Mesenchymal stem cell (in vitro differentiated cells and primary cell): ENCODE results near the gene FBXO33.

Experiments used
- DNase-seq: peaks from one replicate; pipeline ENCODE4 v3.0.0-alpha.2; 2013
- H2AFZ ChIP-seq: one replicate; pipeline ENCODE4 v1.6.1; 2013; ENCODE audit warnings: low read depth, mild to moderate bottlenecking, control low read depth, inconsistent platforms, low read length, moderate library complexity
- H2AK5ac ChIP-seq: 2 replicates; pipeline ENCODE4 v1.6.1; 2013; ENCODE audit warnings: low read length, moderate library complexity, mild to moderate bottlenecking, inconsistent platforms; ENCODE audit not compliant: severe bottlenecking
- H2BK120ac ChIP-seq: one replicate; pipeline ENCODE4 v1.6.1; 2013; ENCODE audit warnings: low read depth, mild to moderate bottlenecking, inconsistent platforms, low read length, moderate library complexity
- H2BK12ac ChIP-seq, 2 experiments: one replicate each; pipeline ENCODE4 v1.6.1; 2013; ENCODE audit warnings: inconsistent platforms in 2 of 2, low read length in 2 of 2, mild to moderate bottlenecking in 2 of 2, moderate library complexity in 2 of 2, control low read depth in 1 of 2
- H2BK15ac ChIP-seq: one replicate; pipeline ENCODE4 v1.6.1; 2013; ENCODE audit warnings: mild to moderate bottlenecking, low read depth, inconsistent platforms; ENCODE audit not compliant: poor library complexity, severe bottlenecking
- H2BK5ac ChIP-seq: 2 replicates; pipeline ENCODE4 v1.6.1; 2013; ENCODE audit warnings: low read depth, mild to moderate bottlenecking, low read length, control low read depth, inconsistent platforms; ENCODE audit not compliant: poor library complexity, severe bottlenecking
- H3K14ac ChIP-seq, 2 experiments: one replicate each; pipeline ENCODE4 v1.6.1; 2013; ENCODE audit warnings: inconsistent platforms in 2 of 2, low read length in 2 of 2, control low read depth in 1 of 2, mild to moderate bottlenecking in 1 of 2, moderate library complexity in 1 of 2
- H3K18ac ChIP-seq, 2 experiments: one replicate each; pipeline ENCODE4 v1.6.1; 2013; ENCODE audit warnings: inconsistent platforms in 2 of 2, low read length in 2 of 2, control low read depth in 1 of 2, low read depth in 1 of 2, mild to moderate bottlenecking in 1 of 2
- H3K23ac ChIP-seq, 2 experiments: one replicate each; pipeline ENCODE4 v1.6.1; 2013; ENCODE audit warnings: inconsistent platforms in 2 of 2, low read length in 2 of 2, mild to moderate bottlenecking in 2 of 2, moderate library complexity in 2 of 2, control low read depth in 1 of 2
- H3K27ac ChIP-seq: 2 replicates; pipeline ENCODE4 v1.5.1; 2013; ENCODE audit warnings: mild to moderate bottlenecking, moderate library complexity, low read length, control low read depth, inconsistent platforms; ENCODE audit not compliant: poor library complexity, severe bottlenecking
- H3K27me3 ChIP-seq, 2 experiments: 2 replicates each; pipeline versions ENCODE4 v1.6.1 to v1.7.0; 2013; ENCODE audit warnings: low read length in 2 of 2, mild to moderate bottlenecking in 2 of 2, moderate library complexity in 2 of 2, control low read depth in 1 of 2, inconsistent platforms in 1 of 2; ENCODE audit not compliant: control insufficient read depth in 1 of 2, insufficient read depth in 1 of 2
- H3K36me3 ChIP-seq, 2 experiments: 2 replicates each; pipeline versions ENCODE4 v1.6.1 to v1.7.0; 2013; ENCODE audit warnings: low read length in 2 of 2, control low read depth in 1 of 2, inconsistent platforms in 1 of 2, low read depth in 1 of 2, mild to moderate bottlenecking in 1 of 2; ENCODE audit not compliant: insufficient read depth in 2 of 2, control insufficient read depth in 1 of 2
- H3K4ac ChIP-seq, 2 experiments: one replicate each; pipeline ENCODE4 v1.6.1; 2013; ENCODE audit warnings: inconsistent platforms in 2 of 2, low read length in 2 of 2, mild to moderate bottlenecking in 2 of 2, moderate library complexity in 2 of 2, control low read depth in 1 of 2, low read depth in 1 of 2
- H3K4me1 ChIP-seq: 2 replicates; pipeline ENCODE4 v1.6.1; 2013; ENCODE audit warnings: low read depth, low read length, control low read depth; ENCODE audit not compliant: control insufficient read depth, insufficient read depth
- H3K4me2 ChIP-seq: 2 replicates; pipeline ENCODE4 v1.6.1; 2013; ENCODE audit warnings: low read length, mild to moderate bottlenecking, inconsistent platforms; ENCODE audit not compliant: poor library complexity, severe bottlenecking
- H3K4me3 ChIP-seq, 2 experiments: 2 replicates each; pipeline versions ENCODE4 v1.5.1 to v1.7.0; 2013; ENCODE audit warnings: low read length in 2 of 2, mild to moderate bottlenecking in 2 of 2, control low read depth in 1 of 2, low read depth in 1 of 2; ENCODE audit not compliant: insufficient read depth in 1 of 2
- H3K79me1 ChIP-seq: replicated peaks from 2 replicates; pipeline ENCODE4 v1.6.1; 2013; ENCODE audit warnings: mild to moderate bottlenecking, control low read depth, low read length, inconsistent platforms; ENCODE audit not compliant: poor library complexity, severe bottlenecking
- H3K9ac ChIP-seq: 2 replicates; pipeline ENCODE4 v1.7.0; 2013; ENCODE audit warnings: mild to moderate bottlenecking, low read length, moderate library complexity
- H3K9me3 ChIP-seq: 2 replicates; pipeline ENCODE4 v1.7.0; 2013; ENCODE audit warnings: mild to moderate bottlenecking, low read length; ENCODE audit not compliant: control insufficient read depth
- H4K8ac ChIP-seq: one replicate; pipeline ENCODE4 v1.6.1; 2013; ENCODE audit warnings: inconsistent platforms, mild to moderate bottlenecking, low read length, moderate library complexity
- H4K91ac ChIP-seq: one replicate; pipeline ENCODE4 v1.6.1; 2013; ENCODE audit warnings: mild to moderate bottlenecking, low read length, inconsistent platforms
- WGBS: methylation state at CpG from one replicate; pipeline ENCODE4 v1.1.7; 2013; ENCODE audit warnings: mixed read lengths; 5-methylcytosine and 5-hydroxymethylcytosine counted together

The FBXO33 gene

GRCh38 chr14:39423793-39424192, 8.4 kb downstream of the FBXO33 start:
- no peak for DNase-seq
- H3K79me1 ChIP-seq, result peaks cover 19% of the 10 kb centered on the region
- H3K4ac ChIP-seq, result no peak overlapping the region
- H3K9ac ChIP-seq, result no peak overlapping the region
- no peak overlapping the region for H3K4me3 ChIP-seq
- no peak overlapping the region for H2BK120ac ChIP-seq
- H3K4me2 ChIP-seq, result no peak overlapping the region
- no peak overlapping the region for H2BK12ac ChIP-seq
- H3K14ac ChIP-seq, result no peak overlapping the region
- no peaks in the 10 kb centered on the region for H3K36me3 ChIP-seq
- H2BK15ac ChIP-seq, result no peak overlapping the region
- no peak overlapping the region for H3K23ac ChIP-seq
- no peak overlapping the region for H4K91ac ChIP-seq
- H3K4me1 ChIP-seq, result no peaks in the 10 kb centered on the region
- H2AFZ ChIP-seq, result no peak overlapping the region
- no peak overlapping the region for H4K8ac ChIP-seq
- no peak overlapping the region for H3K18ac ChIP-seq
- no peaks in the 10 kb centered on the region for H3K27me3 ChIP-seq
- no peak overlapping the region for H2BK5ac ChIP-seq
- no peak overlapping the region for H2AK5ac ChIP-seq
- WGBS, result 88% methylated on average over 3 of the region's 3 CpGs
- no peaks in the 10 kb centered on the region for H3K9me3 ChIP-seq
- H3K27ac ChIP-seq, result no peak overlapping the region

GRCh38 chr14:39422243-39422642, 10.0 kb downstream of the FBXO33 start:
- Histone ChIP-seq H3K4me2 (no peak overlapping the region), H3K27me3 (no peaks in the 10 kb centered on the region), H2AK5ac (no peak overlapping the region), H4K91ac (no peak overlapping the region), H4K8ac (no peak overlapping the region), H2BK12ac (no peak overlapping the region), H3K79me1 (peaks cover 14% of the 10 kb centered on the region), H3K4me3 (no peak overlapping the region), H3K23ac (no peak overlapping the region), H3K36me3 (peaks cover 0 to under 1% of the 10 kb centered on the region in 2 experiments), H3K18ac (no peak overlapping the region), H3K4me1 (no peaks in the 10 kb centered on the region), H3K4ac (no peak overlapping the region), H2BK120ac (no peak overlapping the region), H2AFZ (no peak overlapping the region), H3K9me3 (peaks cover under 1% of the 10 kb centered on the region), H3K14ac (no peak overlapping the region), H3K9ac (no peak overlapping the region), H3K27ac (no peak overlapping the region), H2BK15ac (no peak overlapping the region), H2BK5ac (no peak overlapping the region)
- DNase-seq, result no peak

GRCh38 chr14:39419272-39419671, 13.0 kb downstream of the FBXO33 start:
- peaks cover 24% of the 10 kb centered on the region for H3K79me1 ChIP-seq

GRCh38 chr14:39417014-39417413, 15.2 kb downstream of the FBXO33 start:
- H3K9me3 ChIP-seq, result peaks cover 37% of the 10 kb centered on the region
- peaks cover 21% of the 10 kb centered on the region for H3K79me1 ChIP-seq
- H3K18ac ChIP-seq, result no peak overlapping the region
- H2BK5ac ChIP-seq, result no peak overlapping the region
- DNase-seq, result no peak
- H3K4me1 ChIP-seq, result no peaks in the 10 kb centered on the region
- no peak overlapping the region for H3K4me3 ChIP-seq
- no peak overlapping the region for H3K14ac ChIP-seq
- no peak overlapping the region for H2AFZ ChIP-seq
- H4K91ac ChIP-seq, result no peak overlapping the region
- no peak overlapping the region for H2AK5ac ChIP-seq
- no peak overlapping the region for H3K23ac ChIP-seq
- no peak overlapping the region for H2BK15ac ChIP-seq
- H3K27ac ChIP-seq, result no peak overlapping the region
- H4K8ac ChIP-seq, result no peak overlapping the region
- no peak overlapping the region for H2BK12ac ChIP-seq
- H3K4ac ChIP-seq, result no peak overlapping the region
- no peak overlapping the region for H3K9ac ChIP-seq
- no peak overlapping the region for H2BK120ac ChIP-seq
- WGBS, result 88% methylated on average over 2 of the region's 2 CpGs
- H3K4me2 ChIP-seq, result no peak overlapping the region
- H3K36me3 ChIP-seq, result peaks cover 0 to 11% of the 10 kb centered on the region in 2 experiments
- no peaks in the 10 kb centered on the region for H3K27me3 ChIP-seq

More at GRCh38 chr14:39419272-39419671, 13.0 kb downstream of the FBXO33 start:
- no peak overlapping the region for H4K91ac ChIP-seq
- peaks cover 28% of the 10 kb centered on the region for H3K9me3 ChIP-seq
- no peak overlapping the region for H3K4me2 ChIP-seq
- no peak overlapping the region for H2BK120ac ChIP-seq
- H2BK5ac ChIP-seq, result no peak overlapping the region
- no peak overlapping the region for H3K4ac ChIP-seq
- no peak overlapping the region for H4K8ac ChIP-seq
- no CpG with 5 or more reads among the region's 1 CpG for WGBS
- H3K18ac ChIP-seq, result no peak overlapping the region
- H3K27ac ChIP-seq, result no peak overlapping the region
- no peak overlapping the region for H2BK12ac ChIP-seq
- no peak for DNase-seq
- H3K27me3 ChIP-seq, result no peaks in the 10 kb centered on the region
- H3K9ac ChIP-seq, result no peak overlapping the region
- H3K14ac ChIP-seq, result no peak overlapping the region
- H3K4me3 ChIP-seq, result no peak overlapping the region
- H2BK15ac ChIP-seq, result no peak overlapping the region
- H2AK5ac ChIP-seq, result no peak overlapping the region
- H3K4me1 ChIP-seq, result no peaks in the 10 kb centered on the region
- no peak overlapping the region for H2AFZ ChIP-seq
- H3K23ac ChIP-seq, result no peak overlapping the region
- peaks cover 0 to 11% of the 10 kb centered on the region in 2 experiments for H3K36me3 ChIP-seq
